Body of pancreas (tissue), 4 donors: ENCODE results near the gene IQSEC1. TPM values are rescaled to one million over a fixed set of nuclear protein-coding genes. Genes with fewer than 3 reads are reported as not detected.
A peak's percentile ranks its signal among the peaks of the same experiment; 100 is the strongest.

Experiments
- ATAC-seq: fragments of 150-250 bp; one replicate; pipeline ENCODE4 v1.9.1; 2016
- DNase-seq, 4 donors: peaks; one replicate each; pipeline ENCODE4 v3.0.0-alpha.2; 2019
- H3K27ac ChIP-seq, 4 donors: fragments of 200-600 bp; sonication (generic); 1 replicate in 3 of 4; 2 replicates in 1 of 4; pipeline versions ENCODE4 v1.5.1 to v1.6.1; 2016 to 2019; ENCODE audit warnings: mild to moderate bottlenecking in 1 of 4, mixed read lengths in 1 of 4, moderate library complexity in 1 of 4
- H3K27me3 ChIP-seq, 2 donors: fragments of 200-600 bp; sonication (generic); one replicate each; pipeline ENCODE4 v1.6.0; 2016; ENCODE audit warnings: mild to moderate bottlenecking in 1 of 2
- H3K36me3 ChIP-seq, 2 donors: fragments of 200-600 bp; sonication (generic); replicated peaks in 1 of 2; 2 replicates each; pipeline ENCODE4 v1.5.1; 2016; ENCODE audit warnings: low read depth in 2 of 2; ENCODE audit not compliant: insufficient read depth in 1 of 2
- H3K4me1 ChIP-seq: fragments of 200-600 bp; sonication (generic); one replicate; pipeline ENCODE4 v1.6.0; 2016
- H3K4me3 ChIP-seq, 2 donors: fragments of 200-600 bp; sonication (generic); 1 replicate in 1 of 2; 2 replicates in 1 of 2; pipeline ENCODE4 v1.5.1; 2016 to 2019
- H3K9me3 ChIP-seq, 3 donors: fragments of 200-600 bp; sonication (generic); 1 replicate in 2 of 3; 2 replicates in 1 of 3; pipeline ENCODE4 v1.5.1; 2016
- CTCF ChIP-seq, 7 experiments: fragments of 450-650 bp in 4 of 7; fragments of 200-600 bp in 3 of 7; sonication (generic) in 3 of 7; IDR thresholded peaks; one replicate each; pipeline ENCODE4 v1.5.1; 2016 to 2019; ENCODE audit warnings: antibody characterized with exemption in 7 of 7
- POLR2A ChIP-seq, 3 donors: fragments of 450-650 bp; IDR thresholded peaks; one replicate each; pipeline ENCODE4 v1.6.1; 2016; ENCODE audit warnings: antibody characterized with exemption in 3 of 3, mild to moderate bottlenecking in 2 of 3
- WGBS, 2 donors: methylation state at CpG; one replicate each; pipeline ENCODE4 v1.1.5; 2017; 5-methylcytosine and 5-hydroxymethylcytosine counted together
- intact Hi-C: fragments of 100-400 bp; cut with DNase I; formaldehyde crosslinking; loops from one replicate; pipeline ENCODE4 v1.15.1; 2023
- total RNA-seq, 2 donors: library from RNA; depleted of rRNA; stranded (reverse); fragments of >200 nt; gene quantifications; one replicate each; pipeline ENCODE4 v1.1.0, GENCODE V29; 2016

Gene IQSEC1
- total RNA-seq, 2 donors from 2014 or later: 29.6 to 42.2 TPM

- intact Hi-C loops: no loop called here
- no peak overlapping the region for H3K4me3 ChIP-seq
Measured at GRCh38 chr3:12877040-12877439, 196.2 kb downstream of the IQSEC1 start.

GRCh38 chr3:12875857-12876836, 197.1 kb downstream of the IQSEC1 start:
- peak; percentile 40 to 73 (median 72) for DNase-seq
- Histone ChIP-seq H3K27ac (no peak overlapping the region), H3K36me3 (no peaks in the 10 kb centered on the region), H3K27me3 (no peaks in the 10 kb centered on the region), H3K4me3 (no peak overlapping the region), H3K4me1 (peaks cover 21% of the 10 kb centered on the region), H3K9me3 (no peaks in the 10 kb centered on the region)
- peak in 3 of 7 experiments; percentile 13 to 29 (median 20) for TF ChIP-seq CTCF (IDR thresholded peaks at IDR 0.05)
- TF ChIP-seq POLR2A (IDR thresholded peaks at IDR 0.05): no peak
- 23% methylated on average over 58 of the region's 60 CpGs; no CpG with 5 or more reads in 1 of the 2 donors for WGBS, 2 donors
- intact Hi-C loops: no loop called here
- peak; percentile 72 for ATAC-seq

More at GRCh38 chr3:12877040-12877439, 196.2 kb downstream of the IQSEC1 start:
- H3K27me3 ChIP-seq: no peaks in the 10 kb centered on the region
- no peaks in the 10 kb centered on the region for H3K36me3 ChIP-seq
- H3K27ac ChIP-seq: no peak overlapping the region
- WGBS, 2 donors: 90 to 92% methylated on average over 5 to 7 of the region's 7 CpGs
- H3K9me3 ChIP-seq: no peaks in the 10 kb centered on the region
- ATAC-seq (no peak), DNase-seq (no peak)
- peaks cover 21% of the 10 kb centered on the region for H3K4me1 ChIP-seq
- no peak for TF ChIP-seq POLR2A (IDR thresholded peaks at IDR 0.05)
- TF ChIP-seq CTCF (IDR thresholded peaks at IDR 0.05): no peak

- H3K36me3 ChIP-seq: no peaks in the 10 kb centered on the region
- H3K27me3 ChIP-seq: no peaks in the 10 kb centered on the region
- H3K27ac ChIP-seq: no peak overlapping the region
- DNase-seq: no peak
- intact Hi-C loops: no loop called here
- ATAC-seq: no peak
- TF ChIP-seq POLR2A (IDR thresholded peaks at IDR 0.05) (no peak), CTCF (IDR thresholded peaks at IDR 0.05) (no peak)
- peaks cover 21% of the 10 kb centered on the region for H3K4me1 ChIP-seq
- WGBS, 2 donors: 64 to 65% methylated on average over 12 of the region's 12 CpGs
- H3K4me3 ChIP-seq: no peak overlapping the region
- no peaks in the 10 kb centered on the region for H3K9me3 ChIP-seq
Measured at GRCh38 chr3:12871404-12871983, 201.7 kb downstream of the IQSEC1 start.

- intact Hi-C loops: no loop called here
Measured at GRCh38 chr3:12870942-12871341, 202.3 kb downstream of the IQSEC1 start.

More at GRCh38 chr3:12870942-12871341, 202.3 kb downstream of the IQSEC1 start:
- WGBS, 2 donors: 61 to 64% methylated on average over 9 of the region's 9 CpGs
- peaks cover 16% of the 10 kb centered on the region for H3K4me1 ChIP-seq
- no peak overlapping the region for H3K27ac ChIP-seq
- TF ChIP-seq CTCF (IDR thresholded peaks at IDR 0.05): no peak
- TF ChIP-seq POLR2A (IDR thresholded peaks at IDR 0.05): no peak
- no peaks in the 10 kb centered on the region for H3K36me3 ChIP-seq
- H3K4me3 ChIP-seq: no peak overlapping the region
- ATAC-seq (no peak), DNase-seq (peak in 2 of 4 donors; percentile 26 to 37)
- H3K27me3 ChIP-seq: no peaks in the 10 kb centered on the region
- no peaks in the 10 kb centered on the region for H3K9me3 ChIP-seq
